GM23248 (cell line): ENCODE results near the gene TAF6L.

Source experiments
- EZH2 ChIP-seq: fragments of 200-600 bp; sonication (generic); IDR thresholded peaks from 2 replicates; pipeline ENCODE4 v1.6.1; 2018; ENCODE audit warnings: antibody characterized with exemption, mild to moderate bottlenecking; ENCODE audit not compliant: insufficient read depth, poor library complexity, severe bottlenecking
- EZH2phosphoT487 ChIP-seq: fragments of 200-600 bp; sonication (generic); IDR thresholded peaks from 2 replicates; pipeline ENCODE4 v1.6.1; 2018; ENCODE audit warnings: antibody characterized with exemption, moderate library complexity, mild to moderate bottlenecking, low read depth; ENCODE audit not compliant: insufficient read depth

- no peak for TF ChIP-seq EZH2
- TF ChIP-seq EZH2phosphoT487 = no peak
Measured at GRCh38 chr11:62816557-62816956, 45.4 kb downstream of the TAF6L start.
